A673 (cell line): ENCODE data around the gene PRR23A.

ENCODE experiments used
- EZH2 ChIP-seq: fragments of 200-600 bp; sonication (generic); IDR thresholded peaks from 2 replicates; pipeline ENCODE4 v1.6.1; 2017; ENCODE audit warnings: borderline replicate concordance, low read depth, mild to moderate bottlenecking, mixed read lengths, antibody characterized with exemption, low read length; ENCODE audit not compliant: poor library complexity, severe bottlenecking
- TF ChIP-seq, protein P1 (sequence below): fragments of 300-800, 200-600 bp; sonication (generic); conservative IDR thresholded peaks from 2 replicates; pipeline ENCODE4 v1.5.1; 2017; ENCODE audit warnings: low read depth, mild to moderate bottlenecking, antibody characterized with exemption, low read length, moderate library complexity, mixed read lengths

DNA sequence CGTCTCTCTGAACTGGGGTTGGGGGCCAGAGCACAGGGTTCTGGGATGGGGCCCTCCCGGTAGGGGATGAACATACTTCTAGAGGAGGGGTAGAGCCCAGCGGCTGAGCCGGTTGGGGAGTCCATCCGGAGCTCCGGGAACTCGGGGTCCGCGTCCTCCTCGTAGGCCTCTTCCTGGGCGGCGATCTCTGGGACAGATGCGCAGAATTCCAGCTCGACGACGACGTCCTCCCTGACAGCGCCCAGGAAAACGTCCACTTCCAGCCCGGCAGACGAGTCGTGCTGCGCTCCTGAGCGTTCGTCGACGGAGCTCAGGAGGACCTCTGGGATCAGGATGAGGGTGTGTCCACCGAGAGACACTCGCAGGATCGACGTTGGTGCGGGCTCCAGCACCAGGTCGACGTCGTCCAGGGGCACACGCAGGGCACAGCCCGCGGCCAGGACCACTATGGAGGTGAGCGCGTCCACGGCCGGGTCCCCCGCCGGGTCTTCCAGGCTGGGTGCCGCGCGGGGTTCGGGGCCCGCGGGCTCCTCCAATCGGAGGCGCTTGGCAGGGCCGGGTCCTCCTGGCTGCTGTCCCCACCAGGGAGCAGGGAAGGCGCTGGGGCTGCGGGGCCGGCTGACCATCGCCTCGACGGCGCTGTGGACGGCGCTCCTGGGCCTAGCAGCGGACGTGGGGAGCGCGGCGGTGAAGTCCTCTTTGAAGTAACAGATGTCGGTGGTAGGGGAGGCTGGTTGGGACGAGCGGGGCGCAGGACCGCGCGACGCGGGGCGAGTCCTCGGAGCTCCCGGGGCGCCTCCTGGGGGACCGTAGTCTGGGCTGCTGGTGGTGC, 14.2 kb upstream of the PRR23A start:
- no peak for TF ChIP-seq EZH2
- TF ChIP-seq, protein P1, sequence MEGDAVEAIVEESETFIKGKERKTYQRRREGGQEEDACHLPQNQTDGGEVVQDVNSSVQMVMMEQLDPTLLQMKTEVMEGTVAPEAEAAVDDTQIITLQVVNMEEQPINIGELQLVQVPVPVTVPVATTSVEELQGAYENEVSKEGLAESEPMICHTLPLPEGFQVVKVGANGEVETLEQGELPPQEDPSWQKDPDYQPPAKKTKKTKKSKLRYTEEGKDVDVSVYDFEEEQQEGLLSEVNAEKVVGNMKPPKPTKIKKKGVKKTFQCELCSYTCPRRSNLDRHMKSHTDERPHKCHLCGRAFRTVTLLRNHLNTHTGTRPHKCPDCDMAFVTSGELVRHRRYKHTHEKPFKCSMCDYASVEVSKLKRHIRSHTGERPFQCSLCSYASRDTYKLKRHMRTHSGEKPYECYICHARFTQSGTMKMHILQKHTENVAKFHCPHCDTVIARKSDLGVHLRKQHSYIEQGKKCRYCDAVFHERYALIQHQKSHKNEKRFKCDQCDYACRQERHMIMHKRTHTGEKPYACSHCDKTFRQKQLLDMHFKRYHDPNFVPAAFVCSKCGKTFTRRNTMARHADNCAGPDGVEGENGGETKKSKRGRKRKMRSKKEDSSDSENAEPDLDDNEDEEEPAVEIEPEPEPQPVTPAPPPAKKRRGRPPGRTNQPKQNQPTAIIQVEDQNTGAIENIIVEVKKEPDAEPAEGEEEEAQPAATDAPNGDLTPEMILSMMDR = no peak
